CD4-positive, alpha-beta memory T cell (primary cell): ENCODE data around the gene RABGAP1L. TPM values are rescaled to one million over a fixed set of nuclear protein-coding genes. Genes with fewer than 3 reads are reported as not detected.
A peak's percentile ranks its signal among the peaks of the same experiment; 100 is the strongest.
"Not testable (repeated sequence)": the region's sequence is repeated elsewhere in the genome, so short reads cannot be mapped to it uniquely, and the experiment has no call there.

Experiments used
- CTCF ChIA-PET: fragments of 350-600 bp; sonication (Branson Sonifier 250); formaldehyde crosslinking; loops from one replicate; lab custom pipeline; 2021; ENCODE audit warnings: inconsistent platforms; ENCODE audit not compliant: partially characterized antibody; lab: Charles Lee
- POLR2A ChIA-PET: fragments of 350-600 bp; sonication (Branson Sonifier 250); formaldehyde crosslinking; loops from one replicate; lab custom pipeline; 2021; ENCODE audit not compliant: partially characterized antibody; lab: Charles Lee
- DNase-seq, 5 donors: peaks; one replicate each; pipeline versions ENCODE4 v3.0.0 to v3.0.0-alpha.2; 2020 to 2022; ENCODE audit warnings: mixed read lengths in 1 of 5
- H3K27ac ChIP-seq: one replicate; pipeline ENCODE4 v1.7.0; 2013; ENCODE audit warnings: low read depth, low read length
- H3K27me3 ChIP-seq: 2 replicates; pipeline ENCODE4 v1.7.0; 2013; ENCODE audit warnings: mild to moderate bottlenecking, low read length, moderate library complexity; ENCODE audit not compliant: insufficient read depth
- H3K36me3 ChIP-seq: 2 replicates; pipeline ENCODE4 v1.7.0; 2013; ENCODE audit warnings: mild to moderate bottlenecking, low read length, moderate library complexity; ENCODE audit not compliant: insufficient read depth
- H3K4me1 ChIP-seq: 2 replicates; pipeline ENCODE4 v1.7.0; 2013; ENCODE audit warnings: mild to moderate bottlenecking, low read length, moderate library complexity; ENCODE audit not compliant: insufficient read depth
- H3K4me3 ChIP-seq, 2 donors: one replicate each; pipeline ENCODE4 v1.7.0; 2013; ENCODE audit warnings: low read length in 2 of 2, mild to moderate bottlenecking in 1 of 2
- H3K9me3 ChIP-seq, 2 donors: one replicate each; pipeline ENCODE4 v1.7.0; 2013; ENCODE audit warnings: low read length in 2 of 2, control low read depth in 1 of 2; ENCODE audit not compliant: control insufficient read depth in 1 of 2
- H3K27ac Mint-ChIP-seq, 7 donors: one replicate each; pipeline ENCODE4 v1.8.0; 2020 to 2021; ENCODE audit warnings: mixed read lengths in 7 of 7, mild to moderate bottlenecking in 6 of 7, inconsistent platforms in 3 of 7, moderate library complexity in 3 of 7
- H3K27me3 Mint-ChIP-seq, 2 donors: one replicate each; pipeline ENCODE4 v1.8.0; 2020 to 2021; ENCODE audit warnings: mixed read lengths in 2 of 2
- H3K36me3 Mint-ChIP-seq, 2 donors: one replicate each; pipeline ENCODE4 v1.8.0; 2020 to 2021; ENCODE audit warnings: mixed read lengths in 2 of 2, inconsistent platforms in 1 of 2, mild to moderate bottlenecking in 1 of 2
- H3K4me1 Mint-ChIP-seq, 4 donors: one replicate each; pipeline ENCODE4 v1.8.0; 2020 to 2021; ENCODE audit warnings: mixed read lengths in 4 of 4, mild to moderate bottlenecking in 1 of 4
- H3K4me3 Mint-ChIP-seq, 8 donors: one replicate each; pipeline ENCODE4 v1.8.0; 2020 to 2021; ENCODE audit warnings: mixed read lengths in 8 of 8, mild to moderate bottlenecking in 7 of 8, moderate library complexity in 6 of 8, inconsistent platforms in 3 of 8
- H3K9me3 Mint-ChIP-seq, 8 donors: one replicate each; pipeline ENCODE4 v1.8.0; 2020 to 2021; ENCODE audit warnings: mixed read lengths in 8 of 8, mild to moderate bottlenecking in 5 of 8, inconsistent platforms in 3 of 8, moderate library complexity in 1 of 8
- intact Hi-C: fragments of 100-400 bp; cut with micrococcal nuclease; formaldehyde crosslinking; loops from one replicate; pipeline ENCODE4 v1.15.1; 2023
- polyA plus RNA-seq, 2 donors: library from polyadenylated mRNA; unstranded; fragments of 300-500 nt; fragmentation: Illumina TruSeq; gene quantifications; one replicate each; pipeline ENCODE4 v1.2.3, GENCODE V29; 2021
- total RNA-seq, 2 experiments: library from RNA; stranded (reverse); gene quantifications; one replicate each; pipeline ENCODE4 v1.2.3, GENCODE V29; 2021

Gene RABGAP1L
- total and polyA plus RNA-seq, 4 experiments from 2014 or later = 75.7 to 114 (median 96.8) TPM

DNA sequence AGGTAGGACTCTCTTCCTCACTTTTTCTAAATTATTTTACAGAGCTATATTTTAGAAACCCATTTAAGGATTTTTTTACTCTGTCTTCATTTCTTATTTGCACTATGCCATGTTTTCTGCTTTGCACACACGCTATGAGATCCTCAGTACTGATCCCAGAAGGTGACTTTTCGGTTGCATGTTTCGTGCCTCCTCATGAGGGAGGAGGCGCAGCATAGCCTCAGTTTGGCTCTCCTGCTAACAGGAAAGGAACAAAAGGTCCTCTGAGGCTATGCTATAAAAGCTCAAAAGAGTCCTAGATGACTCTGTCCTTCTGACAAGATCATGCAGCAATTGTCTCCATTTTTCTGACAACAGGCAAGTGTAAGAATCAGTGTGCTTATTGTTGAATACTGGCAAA is 478.2 kb downstream of the RABGAP1L start:
- H3K36me3 Mint-ChIP-seq = peaks cover 21 to 23% of the 10 kb centered on the region in 2 donors
- Histone ChIP-seq H3K9me3 (no peaks in the 10 kb centered on the region), H3K36me3 (no peaks in the 10 kb centered on the region), H3K4me1 (no peaks in the 10 kb centered on the region), H3K27ac (no peak overlapping the region), H3K4me3 (no peak overlapping the region), H3K27me3 (no peaks in the 10 kb centered on the region)
- intact Hi-C loops = no loop called here
- POLR2A ChIA-PET = no interaction called here
- peaks cover 0 to 9% (median under 1%) of the 10 kb centered on the region in 4 donors for H3K4me1 Mint-ChIP-seq
- no peak for DNase-seq
- CTCF ChIA-PET = no interaction called here
- H3K9me3 Mint-ChIP-seq = peaks cover 0 to 15% (median 5%) of the 10 kb centered on the region in 8 donors
- H3K27me3 Mint-ChIP-seq = no peaks in the 10 kb centered on the region
- no peak overlapping the region for H3K4me3 Mint-ChIP-seq
- H3K27ac Mint-ChIP-seq = peak overlapping the region in 2 of 7 donors; percentile 12 to 61

GRCh38 chr1:174639461-174639860 is 480.1 kb downstream of the RABGAP1L start:
- Histone ChIP-seq H3K4me3 (no peak overlapping the region), H3K9me3 (no peaks in the 10 kb centered on the region), H3K4me1 (no peaks in the 10 kb centered on the region), H3K36me3 (no peaks in the 10 kb centered on the region), H3K27me3 (no peaks in the 10 kb centered on the region), H3K27ac (no peak overlapping the region)
- peaks cover 0 to 9% (median 2%) of the 10 kb centered on the region in 4 donors for H3K4me1 Mint-ChIP-seq
- H3K9me3 Mint-ChIP-seq = peaks cover 0 to 12% (median 3%) of the 10 kb centered on the region in 8 donors
- intact Hi-C loops = no loop called here
- POLR2A ChIA-PET = no interaction called here
- CTCF ChIA-PET = no interaction called here
- no peak overlapping the region for H3K4me3 Mint-ChIP-seq
- peaks cover 21 to 23% of the 10 kb centered on the region in 2 donors for H3K36me3 Mint-ChIP-seq
- no peaks in the 10 kb centered on the region for H3K27me3 Mint-ChIP-seq
- no peak for DNase-seq
- peak overlapping the region in 2 of 7 donors; percentile 21 to 46 for H3K27ac Mint-ChIP-seq

- no peak overlapping the region for H3K4me3 ChIP-seq
- peaks cover 0 to 15% (median 4%) of the 10 kb centered on the region in 8 donors for H3K9me3 Mint-ChIP-seq
- peaks cover 0 to 9% (median 3%) of the 10 kb centered on the region in 4 donors for H3K4me1 Mint-ChIP-seq
- H3K9me3 ChIP-seq = no peaks in the 10 kb centered on the region
- H3K27me3 Mint-ChIP-seq = no peaks in the 10 kb centered on the region
- no peak overlapping the region for H3K4me3 Mint-ChIP-seq
- no peak for DNase-seq
- intact Hi-C loops = no loop called here
- no peaks in the 10 kb centered on the region for H3K36me3 ChIP-seq
- no peak overlapping the region for H3K27ac Mint-ChIP-seq
- H3K36me3 Mint-ChIP-seq = peaks cover 24 to 29% of the 10 kb centered on the region in 2 donors
- H3K4me1 ChIP-seq = no peaks in the 10 kb centered on the region
- no peak overlapping the region for H3K27ac ChIP-seq
- no peaks in the 10 kb centered on the region for H3K27me3 ChIP-seq
- POLR2A ChIA-PET = no interaction called here
- CTCF ChIA-PET = no interaction called here
Observed at GRCh38 chr1:174640783-174641182, 481.5 kb downstream of the RABGAP1L start.

DNA sequence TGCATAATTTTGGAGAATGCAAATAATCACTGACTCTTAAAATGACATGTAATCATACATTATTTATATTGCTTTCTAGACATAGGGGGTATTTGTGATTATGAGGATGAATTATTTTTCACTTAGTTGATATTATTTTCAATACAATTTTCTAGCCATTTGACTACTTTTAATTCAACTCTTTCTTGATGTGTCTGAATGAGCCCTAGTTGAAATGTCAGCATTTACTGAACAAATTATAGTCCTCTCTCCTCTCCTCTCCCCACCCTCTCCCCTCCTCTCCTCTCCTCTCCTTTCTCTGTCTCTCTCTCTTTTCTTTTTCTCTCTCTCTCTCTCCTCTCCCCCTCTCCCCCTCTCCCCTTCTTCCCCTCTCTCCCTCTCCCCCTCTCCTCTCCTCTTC is 483.1 kb downstream of the RABGAP1L start:
- Histone ChIP-seq H3K27me3 (no peaks in the 10 kb centered on the region), H3K4me3 (no peak overlapping the region), H3K9me3 (no peaks in the 10 kb centered on the region), H3K4me1 (no peaks in the 10 kb centered on the region), H3K36me3 (no peaks in the 10 kb centered on the region), H3K27ac (no peak overlapping the region)
- Mint-ChIP-seq H3K27me3 (no peaks in the 10 kb centered on the region), H3K36me3 (peaks cover 16 to 27% of the 10 kb centered on the region in 2 donors), H3K9me3 (peaks cover 0 to 13% (median 5%) of the 10 kb centered on the region in 8 donors), H3K27ac (no peak overlapping the region), H3K4me1 (peaks cover 0 to 9% (median 5%) of the 10 kb centered on the region in 4 donors), H3K4me3 (no peak overlapping the region)
- POLR2A ChIA-PET = no interaction called here
- CTCF ChIA-PET = no interaction called here
- intact Hi-C loops = no loop called here
- no peak for DNase-seq

DNA sequence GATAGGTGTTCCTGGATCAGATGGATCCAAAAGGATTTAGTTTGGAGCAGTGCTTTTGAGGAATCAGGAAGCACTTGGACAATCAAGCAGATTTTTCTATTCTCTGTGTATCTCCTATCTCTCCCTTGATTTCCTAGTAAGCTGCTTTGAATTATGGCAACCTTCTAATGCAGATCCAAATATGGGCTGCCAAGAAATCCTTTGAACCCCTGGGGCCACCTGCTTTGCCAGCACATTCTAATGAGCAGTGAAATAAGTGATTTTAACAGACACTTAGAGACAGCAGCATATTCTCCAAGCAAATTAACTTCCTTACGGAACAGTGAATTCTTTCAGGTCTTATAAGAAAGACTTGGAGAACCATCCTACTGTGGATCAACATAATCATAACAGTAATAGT is 483.9 kb downstream of the RABGAP1L start:
- H3K27ac Mint-ChIP-seq = no peak overlapping the region
- no peaks in the 10 kb centered on the region for H3K36me3 ChIP-seq
- no peaks in the 10 kb centered on the region for H3K9me3 ChIP-seq
- no peak overlapping the region for H3K27ac ChIP-seq
- H3K27me3 Mint-ChIP-seq = no peaks in the 10 kb centered on the region
- H3K4me3 Mint-ChIP-seq = no peak overlapping the region
- H3K4me1 Mint-ChIP-seq = peaks cover 0 to 9% (median 6%) of the 10 kb centered on the region in 4 donors
- POLR2A ChIA-PET = no interaction called here
- H3K27me3 ChIP-seq = no peaks in the 10 kb centered on the region
- no peak for DNase-seq
- H3K4me3 ChIP-seq = no peak overlapping the region
- intact Hi-C loops = no loop called here
- H3K36me3 Mint-ChIP-seq = peaks cover 13 to 24% of the 10 kb centered on the region in 2 donors
- CTCF ChIA-PET = no interaction called here
- no peaks in the 10 kb centered on the region for H3K4me1 ChIP-seq
- peaks cover 0 to 14% (median 4%) of the 10 kb centered on the region in 8 donors for H3K9me3 Mint-ChIP-seq

DNA sequence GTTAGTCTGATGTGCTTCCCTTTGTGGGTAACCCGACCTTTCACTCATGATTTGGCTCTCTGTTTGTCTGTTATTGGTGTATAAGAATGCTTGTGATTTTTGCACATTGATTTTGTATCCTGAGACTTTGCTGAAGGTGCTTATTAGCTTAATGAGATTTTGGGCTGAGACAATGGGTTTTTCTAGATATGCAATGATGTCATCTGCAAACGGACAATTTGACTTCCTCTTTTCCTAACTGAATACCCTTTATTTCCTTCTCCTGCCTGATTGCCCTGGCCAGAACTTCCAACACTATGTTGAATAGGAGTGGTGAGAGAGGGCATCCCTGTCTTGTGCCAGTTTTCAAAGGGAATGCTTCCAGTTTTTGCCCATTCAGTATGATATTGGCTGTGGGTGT is 490.3 kb downstream of the RABGAP1L start:
- peaks cover 0 to 27% (median 7%) of the 10 kb centered on the region in 8 donors for H3K9me3 Mint-ChIP-seq
- H3K27me3 Mint-ChIP-seq, H3K36me3 ChIP-seq, H3K27me3 ChIP-seq, H3K4me3 ChIP-seq, DNase-seq, H3K4me3 Mint-ChIP-seq, POLR2A ChIA-PET, H3K27ac ChIP-seq, CTCF ChIA-PET, H3K27ac Mint-ChIP-seq, H3K4me1 ChIP-seq, intact Hi-C loops, H3K9me3 ChIP-seq: not testable (repeated sequence)
- peaks cover 22 to 47% of the 10 kb centered on the region in 2 donors for H3K36me3 Mint-ChIP-seq
- H3K4me1 Mint-ChIP-seq = peaks cover 0 to 15% (median 10%) of the 10 kb centered on the region in 4 donors

DNA sequence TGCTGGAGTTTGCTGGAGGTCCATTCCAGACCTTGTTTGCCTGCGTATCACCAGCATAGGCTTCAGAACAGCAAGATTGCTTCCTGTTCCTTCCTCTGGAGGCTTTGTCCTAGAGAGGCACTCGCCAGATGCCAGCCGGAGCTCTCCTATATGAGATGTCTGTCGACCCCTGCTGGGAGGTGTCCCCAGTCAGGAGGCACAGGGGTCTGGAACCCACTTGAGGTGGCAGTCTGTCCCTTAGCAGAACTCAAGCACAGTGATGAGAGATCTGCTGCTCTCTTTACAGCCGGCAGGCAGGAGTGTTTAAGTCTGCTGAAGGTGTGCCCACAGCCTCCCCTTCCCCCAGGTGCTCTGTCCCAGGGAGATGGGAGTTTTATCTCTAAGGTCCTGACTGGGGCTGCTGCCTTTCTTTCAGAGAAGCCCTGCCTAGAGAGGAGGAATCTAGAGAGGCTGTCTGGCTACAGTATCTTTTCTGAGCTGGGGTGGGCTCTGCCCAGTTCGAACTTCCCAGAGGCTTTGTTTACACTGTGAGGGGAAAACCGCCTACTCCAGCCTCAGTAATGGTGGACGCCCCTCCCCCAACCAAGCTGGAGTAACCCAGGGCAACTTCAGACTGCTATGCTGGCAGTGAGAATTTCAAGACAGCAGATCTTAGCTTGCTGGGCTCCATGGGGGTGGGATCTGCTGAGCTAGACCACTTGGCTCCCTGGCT is 493.4 kb downstream of the RABGAP1L start:
- no peak for DNase-seq
- intact Hi-C loops = no loop called here
- no peaks in the 10 kb centered on the region for H3K36me3 ChIP-seq
- no peaks in the 10 kb centered on the region for H3K4me1 ChIP-seq
- Mint-ChIP-seq H3K27ac (no peak overlapping the region), H3K36me3 (peaks cover 30 to 46% of the 10 kb centered on the region in 2 donors), H3K9me3 (peaks cover 0 to 23% (median 10%) of the 10 kb centered on the region in 8 donors), H3K4me1 (peaks cover 0 to 13% (median 8%) of the 10 kb centered on the region in 4 donors), H3K4me3 (no peak overlapping the region), H3K27me3 (no peaks in the 10 kb centered on the region)
- no peaks in the 10 kb centered on the region for H3K27me3 ChIP-seq
- CTCF ChIA-PET = no interaction called here
- H3K27ac ChIP-seq = no peak overlapping the region
- POLR2A ChIA-PET = no interaction called here
- no peaks in the 10 kb centered on the region for H3K9me3 ChIP-seq
- H3K4me3 ChIP-seq = no peak overlapping the region
